GM19193 (cell line): ENCODE data around the gene NOP10.

Experiments
- POLR2A ChIP-seq: IDR thresholded peaks from 4 replicates; pipeline ENCODE4 v1.6.1; 2011; ENCODE audit not compliant: insufficient read depth, insufficient read length; ENCODE audit errors: extremely low read depth

The NOP10 gene

DNA sequence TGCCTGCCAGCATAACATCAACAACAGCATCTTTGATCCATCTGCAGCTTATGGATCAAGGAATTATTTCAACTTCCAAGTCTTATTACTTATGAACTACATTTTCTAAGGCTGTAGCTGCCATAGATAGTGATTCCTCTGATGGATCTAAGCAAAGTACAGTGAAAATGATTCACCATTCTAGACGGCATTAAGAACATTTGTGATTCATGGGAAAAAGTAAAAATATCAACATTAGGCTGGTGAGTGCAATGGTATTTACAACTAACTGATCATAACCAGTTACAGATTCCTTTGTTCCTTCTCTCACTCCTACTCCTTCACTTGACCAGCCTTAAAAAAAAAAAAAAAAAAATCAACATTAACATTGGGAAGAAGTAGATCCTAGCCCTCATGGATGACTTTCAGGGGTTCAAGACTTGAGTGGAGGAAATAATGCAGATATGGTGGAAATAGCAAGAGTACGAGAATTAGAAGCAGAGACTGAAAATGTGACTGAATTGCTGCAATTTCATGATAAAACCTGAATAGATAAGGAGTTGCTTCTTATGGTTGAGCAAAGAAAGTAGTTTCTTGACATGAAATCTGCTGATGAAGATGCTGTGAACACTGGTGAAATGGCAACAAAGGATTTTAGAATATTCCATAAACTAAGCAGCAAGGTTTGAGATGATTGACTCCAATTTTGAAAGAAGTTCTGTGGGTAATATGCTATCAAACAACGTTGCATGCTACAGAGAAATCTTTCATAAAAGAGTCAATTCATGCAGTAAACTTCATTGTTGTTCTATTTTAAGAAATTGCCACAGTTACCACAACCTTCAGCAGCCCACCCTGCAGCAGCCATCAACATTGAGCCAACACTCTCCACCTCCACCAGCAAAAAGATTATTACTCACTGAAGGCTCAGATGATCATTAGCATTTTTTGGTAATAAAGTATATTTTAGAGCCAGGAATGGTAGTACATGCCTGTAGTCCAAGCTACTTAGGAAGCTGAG lies 28.1 kb downstream of the NOP10 start:
- no peak for TF ChIP-seq POLR2A

GRCh38 chr15:34311563-34311962 lies 31.4 kb downstream of the NOP10 start:
- TF ChIP-seq POLR2A = no peak

DNA sequence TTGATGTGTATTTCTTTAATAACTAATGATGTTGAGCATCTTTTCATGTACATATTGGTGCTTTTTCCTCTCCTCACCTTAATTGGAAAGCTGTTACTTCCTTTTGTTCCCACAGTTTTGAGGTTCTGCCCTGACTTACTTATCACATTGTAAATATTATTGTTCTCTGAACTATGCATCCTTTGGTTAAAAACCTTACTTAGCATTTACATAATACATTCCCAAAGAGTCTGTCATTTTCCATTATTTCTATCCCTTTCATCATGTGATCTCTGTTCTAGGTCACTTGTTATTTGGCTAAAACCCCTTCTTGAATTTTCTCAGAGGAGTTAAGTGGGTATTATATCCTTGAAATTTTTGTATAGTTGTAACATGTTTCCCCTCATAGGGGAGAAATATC lies 38.3 kb downstream of the NOP10 start:
- TF ChIP-seq POLR2A = no peak

GRCh38 chr15:34301058-34301457 lies 41.9 kb downstream of the NOP10 start:
- no peak for TF ChIP-seq POLR2A

GRCh38 chr15:34297059-34297458 lies 45.9 kb downstream of the NOP10 start:
- no peak for TF ChIP-seq POLR2A

GRCh38 chr15:34292621-34293020 lies 50.3 kb downstream of the NOP10 start:
- TF ChIP-seq POLR2A = no peak
